Neural progenitor cell (in vitro differentiated cells): Measurements from ENCODE around the gene EIF4E. TPM values are rescaled to one million over a fixed set of nuclear protein-coding genes. Genes with fewer than 3 reads are reported as not detected.

Experiments used
- DNase-seq: peaks from one replicate; pipeline ENCODE4 v3.0.0-alpha.2; 2016; ENCODE audit warnings: low spot score
- H2AFZ ChIP-seq: fragments of 200-600 bp; sonication (generic); replicated peaks from 2 replicates; pipeline ENCODE4 v1.6.1; 2016; ENCODE audit warnings: antibody characterized with exemption
- H3F3A ChIP-seq: fragments of 200-600 bp; sonication (generic); 2 replicates; pipeline ENCODE4 v1.6.1; 2016; ENCODE audit warnings: antibody characterized with exemption, low read depth
- H3K27ac ChIP-seq: fragments of 200-600 bp; sonication (generic); 2 replicates; pipeline ENCODE4 v1.5.1; 2016; ENCODE audit warnings: mild to moderate bottlenecking
- H3K27me3 ChIP-seq: fragments of 200-600 bp; sonication (generic); 2 replicates; pipeline ENCODE4 v1.6.1; 2016; ENCODE audit warnings: mild to moderate bottlenecking, moderate library complexity
- H3K36me3 ChIP-seq: fragments of 200-600 bp; sonication (generic); 2 replicates; pipeline ENCODE4 v1.5.1; 2016
- H3K4me1 ChIP-seq: fragments of 200-600 bp; sonication (generic); 2 replicates; pipeline ENCODE4 v1.6.1; 2016; ENCODE audit warnings: mixed run types
- H3K4me2 ChIP-seq: fragments of 200-600 bp; sonication (generic); 2 replicates; pipeline ENCODE4 v1.6.1; 2016
- H3K4me3 ChIP-seq: fragments of 200-600 bp; sonication (generic); 2 replicates; pipeline ENCODE4 v1.5.1; 2016
- H3K79me2 ChIP-seq: fragments of 200-600 bp; sonication (generic); 2 replicates; pipeline ENCODE4 v1.6.1; 2016; ENCODE audit warnings: low read depth
- H3K9ac ChIP-seq: fragments of 200-600 bp; sonication (generic); 2 replicates; pipeline ENCODE4 v1.6.1; 2016
- H3K9me3 ChIP-seq: fragments of 200-600 bp; sonication (generic); 2 replicates; pipeline ENCODE4 v1.5.1; 2016; ENCODE audit warnings: low read depth
- H4K20me1 ChIP-seq: fragments of 200-600 bp; sonication (generic); 2 replicates; pipeline ENCODE4 v1.6.1; 2016; ENCODE audit warnings: low read depth
- H3K27ac Mint-ChIP-seq: 3 replicates; pipeline ENCODE4 v1.8.0; 2021; ENCODE audit warnings: mixed read lengths
- H3K27me3 Mint-ChIP-seq: 2 replicates; pipeline ENCODE4 v1.8.0; 2022; ENCODE audit warnings: low read depth, mild to moderate bottlenecking, inconsistent platforms, moderate library complexity, mixed read lengths; ENCODE audit not compliant: insufficient read depth
- H3K36me3 Mint-ChIP-seq: 3 replicates; pipeline ENCODE4 v1.8.0; 2021; ENCODE audit warnings: mixed read lengths
- H3K4me1 Mint-ChIP-seq: 3 replicates; pipeline ENCODE4 v1.8.0; 2021; ENCODE audit warnings: mixed read lengths
- H3K4me3 Mint-ChIP-seq: 3 replicates; pipeline ENCODE4 v1.8.0; 2021; ENCODE audit warnings: mild to moderate bottlenecking, moderate library complexity, mixed read lengths
- H3K9me3 Mint-ChIP-seq: 3 replicates; pipeline ENCODE4 v1.8.0; 2020; ENCODE audit warnings: mixed read lengths
- CTCF ChIP-seq: fragments of 200-600 bp; sonication (generic); IDR thresholded peaks from 2 replicates; pipeline ENCODE4 v1.5.1; 2017; ENCODE audit warnings: antibody characterized with exemption, mild to moderate bottlenecking
- EZH2 ChIP-seq: fragments of 200-600 bp; sonication (generic); IDR thresholded peaks from 2 replicates; pipeline ENCODE4 v1.6.1; 2017; ENCODE audit warnings: antibody characterized with exemption, mild to moderate bottlenecking, moderate library complexity
- EZH2phosphoT487 ChIP-seq: fragments of 200-600 bp; sonication (generic); IDR thresholded peaks from 2 replicates; pipeline ENCODE4 v1.6.1; 2017; ENCODE audit warnings: antibody characterized with exemption
- total RNA-seq: library from RNA; depleted of rRNA; stranded (reverse); fragments of >200 nt; gene quantifications from 2 replicates; pipeline ENCODE4 v1.2.3, GENCODE V29; 2015; ENCODE audit warnings: low replicate concordance

EIF4E gene
- total RNA-seq, 1 donor from 2014 or later: 340 TPM

- Histone ChIP-seq H3K4me2 (no peak overlapping the region), H4K20me1 (no peaks in the 10 kb centered on the region), H3K9me3 (no peaks in the 10 kb centered on the region), H3K4me1 (no peaks in the 10 kb centered on the region), H3K9ac (no peak overlapping the region), H3K36me3 (no peaks in the 10 kb centered on the region), H3K4me3 (no peak overlapping the region), H3K27me3 (no peaks in the 10 kb centered on the region), H3F3A (no peaks in the 10 kb centered on the region), H3K27ac (no peak overlapping the region), H3K79me2 (no peaks in the 10 kb centered on the region), H2AFZ (no peak overlapping the region)
- TF ChIP-seq EZH2phosphoT487 (no peak), CTCF (no peak), EZH2 (no peak)
- H3K36me3 Mint-ChIP-seq: no peaks in the 10 kb centered on the region
- peaks cover 2% of the 10 kb centered on the region for H3K27me3 Mint-ChIP-seq
- no peak overlapping the region for H3K4me3 Mint-ChIP-seq
- no peaks in the 10 kb centered on the region for H3K9me3 Mint-ChIP-seq
- no peak overlapping the region for H3K27ac Mint-ChIP-seq
- DNase-seq: no peak
- H3K4me1 Mint-ChIP-seq: no peaks in the 10 kb centered on the region
Observed at GRCh38 chr4:98864560-98864959, 64.4 kb downstream of the EIF4E start.

- no peak overlapping the region for H2AFZ ChIP-seq
- H3K9me3 ChIP-seq: no peaks in the 10 kb centered on the region
- Mint-ChIP-seq H3K27ac (no peak overlapping the region), H3K9me3 (no peaks in the 10 kb centered on the region), H3K4me3 (no peak overlapping the region), H3K36me3 (no peaks in the 10 kb centered on the region), H3K4me1 (no peaks in the 10 kb centered on the region), H3K27me3 (peaks cover 2% of the 10 kb centered on the region)
- no peak overlapping the region for H3K9ac ChIP-seq
- H3K79me2 ChIP-seq: no peaks in the 10 kb centered on the region
- no peak for DNase-seq
- TF ChIP-seq EZH2phosphoT487: no peak
- no peak for TF ChIP-seq EZH2
- no peak for TF ChIP-seq CTCF
- H4K20me1 ChIP-seq: no peaks in the 10 kb centered on the region
- H3K4me2 ChIP-seq: no peak overlapping the region
- H3K4me1 ChIP-seq: no peaks in the 10 kb centered on the region
- no peaks in the 10 kb centered on the region for H3K27me3 ChIP-seq
- no peaks in the 10 kb centered on the region for H3F3A ChIP-seq
- no peaks in the 10 kb centered on the region for H3K36me3 ChIP-seq
- no peak overlapping the region for H3K27ac ChIP-seq
- no peak overlapping the region for H3K4me3 ChIP-seq
Observed at GRCh38 chr4:98862371-98862770, 66.6 kb downstream of the EIF4E start.

GRCh38 chr4:98861100-98861884 is 67.6 kb downstream of the EIF4E start:
- H3K9me3 Mint-ChIP-seq: no peaks in the 10 kb centered on the region
- H3K36me3 Mint-ChIP-seq: no peaks in the 10 kb centered on the region

More at GRCh38 chr4:98861100-98861884, 67.6 kb downstream of the EIF4E start:
- no peaks in the 10 kb centered on the region for H3K27me3 ChIP-seq
- Mint-ChIP-seq H3K27ac (no peak overlapping the region), H3K4me3 (no peak overlapping the region), H3K4me1 (no peaks in the 10 kb centered on the region), H3K27me3 (peaks cover 2% of the 10 kb centered on the region)
- no peaks in the 10 kb centered on the region for H3K9me3 ChIP-seq
- no peak overlapping the region for H3K27ac ChIP-seq
- no peak overlapping the region for H3K4me2 ChIP-seq
- H3F3A ChIP-seq: no peaks in the 10 kb centered on the region
- TF ChIP-seq EZH2phosphoT487 (no peak), CTCF (no peak), EZH2 (no peak)
- no peak for DNase-seq
- no peak overlapping the region for H3K9ac ChIP-seq
- H3K4me1 ChIP-seq: no peaks in the 10 kb centered on the region
- H2AFZ ChIP-seq: no peak overlapping the region
- no peak overlapping the region for H3K4me3 ChIP-seq
- H3K36me3 ChIP-seq: no peaks in the 10 kb centered on the region
- no peaks in the 10 kb centered on the region for H3K79me2 ChIP-seq
- H4K20me1 ChIP-seq: no peaks in the 10 kb centered on the region
